ENCODE results near the gene IBTK.
A peak's percentile ranks its signal among the peaks of the same experiment; 100 is the strongest.
"Not testable (repeated sequence)": the region's sequence is repeated elsewhere in the genome, so short reads cannot be mapped to it uniquely, and the experiment has no call there.

Gene IBTK

GRCh38 chr6:82247505-82248272 is at the start of gene IBTK:
IBTK (minus strand) TSS chr6:82247744; CDS start chr6:82240486, 7,258 bp downstream.
- peaks cover 6% of the 10 kb centered on the region for H3K4me1 ChIP-seq
- no peaks in the 10 kb centered on the region for H3K36me3 ChIP-seq (ENCODE audit: control insufficient read depth, insufficient read depth, low read length)
- H3K4me2 ChIP-seq (ENCODE audit: low read length), result peak within 1 kb of the TSS; percentile 58
- peak within 1 kb of the TSS; percentile 99 for H3K4me3 ChIP-seq (ENCODE audit: low read depth, low read length)
- H3K27ac ChIP-seq, result peak within 1 kb of the TSS; percentile 94
- no peaks in the 10 kb centered on the region for H3K27me3 ChIP-seq (ENCODE audit: control insufficient read depth, insufficient read depth, low read length)
- H3K79me2 ChIP-seq, result peaks cover 23% of the 10 kb centered on the region
- peak within 1 kb of the TSS; percentile 99 for H2AFZ ChIP-seq
- H3K9me3 ChIP-seq (ENCODE audit: control insufficient read depth, low read length), result no peaks in the 10 kb centered on the region
- peak within 1 kb of the TSS; percentile 96 for H3K9ac ChIP-seq
- TF ChIP-seq CTCF (IDR thresholded peaks at IDR 0.05), result no peak

- H2AFZ ChIP-seq, result no peak overlapping the region
- H3K4me3 ChIP-seq (ENCODE audit: low read depth, low read length), result no peak overlapping the region
- H3K4me1 ChIP-seq, result no peaks in the 10 kb centered on the region
- H3K27ac ChIP-seq, result no peak overlapping the region
- TF ChIP-seq CTCF (IDR thresholded peaks at IDR 0.05), result no peak
- H3K4me2 ChIP-seq (ENCODE audit: low read length), result no peak overlapping the region
- H3K27me3 ChIP-seq (ENCODE audit: control insufficient read depth, insufficient read depth, low read length), result no peaks in the 10 kb centered on the region
- H3K79me2 ChIP-seq, result no peaks in the 10 kb centered on the region
- no peak overlapping the region for H3K9ac ChIP-seq
- H3K9me3 ChIP-seq (ENCODE audit: control insufficient read depth, low read length), result no peaks in the 10 kb centered on the region
- no peaks in the 10 kb centered on the region for H3K36me3 ChIP-seq (ENCODE audit: control insufficient read depth, insufficient read depth, low read length)
Measured at GRCh38 chr6:82283771-82284410, 36.3 kb upstream of the IBTK start.

GRCh38 chr6:82281550-82281949 is 34.0 kb upstream of the IBTK start:
- H3K4me1 ChIP-seq; H2AFZ ChIP-seq; H3K27ac ChIP-seq; H3K36me3 ChIP-seq (ENCODE audit: control insufficient read depth, insufficient read depth, low read length); H3K27me3 ChIP-seq (ENCODE audit: control insufficient read depth, insufficient read depth, low read length); H3K4me2 ChIP-seq (ENCODE audit: low read length); H3K4me3 ChIP-seq (ENCODE audit: low read depth, low read length); H3K9me3 ChIP-seq (ENCODE audit: control insufficient read depth, low read length); H3K79me2 ChIP-seq; H3K9ac ChIP-seq: not testable (repeated sequence)

GRCh38 chr6:82277686-82278085 is 30.1 kb upstream of the IBTK start:
- H3K4me2 ChIP-seq (ENCODE audit: low read length), result no peak overlapping the region
- TF ChIP-seq CTCF (IDR thresholded peaks at IDR 0.05), result no peak
- H2AFZ ChIP-seq, result no peak overlapping the region
- H3K4me1 ChIP-seq, result no peaks in the 10 kb centered on the region
- no peaks in the 10 kb centered on the region for H3K27me3 ChIP-seq (ENCODE audit: control insufficient read depth, insufficient read depth, low read length)
- H3K9me3 ChIP-seq (ENCODE audit: control insufficient read depth, low read length), result no peaks in the 10 kb centered on the region
- H3K4me3 ChIP-seq (ENCODE audit: low read depth, low read length), result no peak overlapping the region
- H3K27ac ChIP-seq, result no peak overlapping the region
- H3K9ac ChIP-seq, result no peak overlapping the region
- no peaks in the 10 kb centered on the region for H3K36me3 ChIP-seq (ENCODE audit: control insufficient read depth, insufficient read depth, low read length)
- no peaks in the 10 kb centered on the region for H3K79me2 ChIP-seq

GRCh38 chr6:82275686-82276085 is 28.1 kb upstream of the IBTK start:
- Histone ChIP-seq H3K27ac (no peak overlapping the region), H3K36me3 (ENCODE audit: control insufficient read depth, insufficient read depth, low read length) (no peaks in the 10 kb centered on the region), H3K4me2 (ENCODE audit: low read length) (no peak overlapping the region), H3K27me3 (ENCODE audit: control insufficient read depth, insufficient read depth, low read length) (no peaks in the 10 kb centered on the region), H3K4me3 (ENCODE audit: low read depth, low read length) (no peak overlapping the region), H3K9me3 (ENCODE audit: control insufficient read depth, low read length) (no peaks in the 10 kb centered on the region), H3K79me2 (no peaks in the 10 kb centered on the region), H3K4me1 (no peaks in the 10 kb centered on the region), H2AFZ (peak overlapping the region; percentile 11), H3K9ac (no peak overlapping the region)
- no peak for TF ChIP-seq CTCF (IDR thresholded peaks at IDR 0.05)

Measured in parathyroid adenoma (tissue), 2 donors.